Hematopoietic multipotent progenitor cell treated with erythropoietin and hydrocortisone succinate and interleukin-3 and kit ligand, for 17 days (in vitro differentiated cells): ENCODE measurements around the gene ST6GALNAC2.
A peak's percentile ranks its signal among the peaks of the same experiment; 100 is the strongest.
"Not testable (repeated sequence)": the region's sequence is repeated elsewhere in the genome, so short reads cannot be mapped to it uniquely, and the experiment has no call there.

Experiments
- DNase-seq: peaks from one replicate; pipeline ENCODE4 v3.0.0-alpha.2; 2015; ENCODE audit warnings: low spot score

The ST6GALNAC2 gene

GRCh38 chr17:76570877-76571471 lies 14.7 kb downstream of the ST6GALNAC2 start:
- DNase-seq = no peak

- DNase-seq = no peak
Measured at GRCh38 chr17:76570457-76570856, 15.2 kb downstream of the ST6GALNAC2 start.

GRCh38 chr17:76569607-76570279 lies 15.9 kb downstream of the ST6GALNAC2 start:
- DNase-seq = no peak

- no peak for DNase-seq
Measured at GRCh38 chr17:76568811-76569221, 16.8 kb downstream of the ST6GALNAC2 start.

GRCh38 chr17:76567634-76568432 lies 17.8 kb downstream of the ST6GALNAC2 start:
- DNase-seq = peak; percentile 45

- DNase-seq = no peak
Measured at GRCh38 chr17:76566988-76567431, 18.6 kb downstream of the ST6GALNAC2 start.

GRCh38 chr17:76566613-76566943 lies 19.1 kb downstream of the ST6GALNAC2 start:
- DNase-seq = no peak

- no peak for DNase-seq
Measured at GRCh38 chr17:76565728-76566612, 19.7 kb downstream of the ST6GALNAC2 start.

GRCh38 chr17:76564991-76565727 lies 20.5 kb downstream of the ST6GALNAC2 start:
- DNase-seq = not testable (repeated sequence)

GRCh38 chr17:76563359-76563758 lies 22.3 kb downstream of the ST6GALNAC2 start:
- not testable (repeated sequence) for DNase-seq

- DNase-seq = peak; percentile 86
Measured at GRCh38 chr17:76562734-76563148, 22.9 kb downstream of the ST6GALNAC2 start.

- DNase-seq = no peak
Measured at GRCh38 chr17:76561799-76562268, 23.8 kb downstream of the ST6GALNAC2 start.

GRCh38 chr17:76561332-76561731 lies 24.3 kb downstream of the ST6GALNAC2 start:
- no peak for DNase-seq

GRCh38 chr17:76560877-76561221 lies 24.8 kb downstream of the ST6GALNAC2 start:
- DNase-seq = no peak

- DNase-seq = no peak
Measured at GRCh38 chr17:76560036-76560876, 25.4 kb downstream of the ST6GALNAC2 start.

- DNase-seq = not testable (repeated sequence)
Measured at GRCh38 chr17:76559460-76559859, 26.2 kb downstream of the ST6GALNAC2 start.

GRCh38 chr17:76558198-76559095 lies 27.2 kb downstream of the ST6GALNAC2 start:
- peak; percentile 65 for DNase-seq

- DNase-seq = peak; percentile 95
Measured at GRCh38 chr17:76557368-76558197, 28.1 kb downstream of the ST6GALNAC2 start.
